Activated CD8-positive, alpha-beta memory T cell treated with anti-CD3 and anti-CD28 coated beads for 48 hours (primary cell): ENCODE measurements around the gene KRT34.
"Not testable (repeated sequence)": the region's sequence is repeated elsewhere in the genome, so short reads cannot be mapped to it uniquely, and the experiment has no call there.

Source experiments
- DNase-seq, 3 experiments: peaks; one replicate each; pipeline ENCODE4 v3.0.0-alpha.2; 2020; ENCODE audit warnings: low read depth in 2 of 3, low spot score in 2 of 3

Gene KRT34

GRCh38 chr17:41367426-41368075, 14.6 kb downstream of the KRT34 start:
- DNase-seq, result no peak

- DNase-seq, result no peak
These were observed 16.0 kb downstream of the KRT34 start for GRCh38 chr17:41366070-41366469.

GRCh38 chr17:41363881-41364280, 18.2 kb downstream of the KRT34 start:
- no peak for DNase-seq

- no peak for DNase-seq
These were observed 21.7 kb downstream of the KRT34 start for GRCh38 chr17:41360296-41360995.

- DNase-seq, result no peak
These were observed 27.6 kb downstream of the KRT34 start for GRCh38 chr17:41354536-41354935.

GRCh38 chr17:41352597-41353366, 29.3 kb downstream of the KRT34 start:
- no peak for DNase-seq

GRCh38 chr17:41351177-41351576, 30.9 kb downstream of the KRT34 start:
- no peak for DNase-seq

GRCh38 chr17:41350381-41350878, 31.7 kb downstream of the KRT34 start, which contains the start of gene KRT33A:
KRT33A (minus strand) TSS chr17:41350828; CDS start chr17:41350767, 61 bp downstream.
- DNase-seq, result not testable (repeated sequence)

- no peak for DNase-seq
These were observed 34.0 kb downstream of the KRT34 start for GRCh38 chr17:41347869-41348760.

GRCh38 chr17:41346421-41346820, 35.7 kb downstream of the KRT34 start:
- DNase-seq, result not testable (repeated sequence)

- no peak for DNase-seq
These were observed 36.1 kb downstream of the KRT34 start for GRCh38 chr17:41345992-41346391.

GRCh38 chr17:41343029-41343428, 39.1 kb downstream of the KRT34 start:
- DNase-seq, result no peak

- DNase-seq, result no peak
These were observed 40.9 kb downstream of the KRT34 start for GRCh38 chr17:41340934-41341861.

- DNase-seq, result no peak
These were observed 41.6 kb downstream of the KRT34 start for GRCh38 chr17:41340494-41340893.

- DNase-seq, result no peak
These were observed 42.4 kb downstream of the KRT34 start for GRCh38 chr17:41339571-41340172.

- no peak for DNase-seq
These were observed 43.1 kb downstream of the KRT34 start for GRCh38 chr17:41338961-41339485.

GRCh38 chr17:41335747-41336146, 46.4 kb downstream of the KRT34 start:
- DNase-seq, result no peak

GRCh38 chr17:41334385-41335305, 47.5 kb downstream of the KRT34 start:
- no peak for DNase-seq
